Lung (tissue), 12 donors: ENCODE data around the gene IRGQ. TPM values are rescaled to one million over a fixed set of nuclear protein-coding genes. Genes with fewer than 3 reads are reported as not detected.

Experiments
- ATAC-seq: fragments of 200-7000 bp; cut with Tn5 transposase; one replicate; pipeline ENCODE4 v1.9.1; 2020; ENCODE audit warnings: moderate number of reproducible peaks; ENCODE audit not compliant: insufficient read depth, low FRiP score
- DNase-seq, 3 donors: peaks; one replicate each; pipeline ENCODE4 v3.0.0-alpha.2; 2013 to 2017
- H3K27ac ChIP-seq, 2 donors: one replicate each; pipeline ENCODE4 v1.5.1; 2013; ENCODE audit warnings: mild to moderate bottlenecking in 2 of 2, moderate library complexity in 2 of 2, control low read depth in 1 of 2, inconsistent platforms in 1 of 2, low read depth in 1 of 2, low read length in 1 of 2
- H3K27me3 ChIP-seq, 3 donors: one replicate each; pipeline ENCODE4 v1.5.1; 2013; ENCODE audit warnings: low read length in 2 of 3; ENCODE audit not compliant: control insufficient read depth in 3 of 3, insufficient read depth in 3 of 3
- H3K36me3 ChIP-seq, 4 donors: one replicate each; pipeline ENCODE4 v1.5.1; 2013; ENCODE audit warnings: low read length in 4 of 4, mild to moderate bottlenecking in 1 of 4, moderate library complexity in 1 of 4; ENCODE audit not compliant: control insufficient read depth in 4 of 4, insufficient read depth in 4 of 4
- H3K4me1 ChIP-seq, 5 donors: one replicate each; pipeline ENCODE4 v1.5.1; 2013; ENCODE audit warnings: low read length in 5 of 5, mild to moderate bottlenecking in 2 of 5, moderate library complexity in 1 of 5; ENCODE audit not compliant: control insufficient read depth in 5 of 5, insufficient read depth in 5 of 5
- H3K4me3 ChIP-seq: one replicate; pipeline ENCODE4 v1.5.1; 2013; ENCODE audit warnings: mild to moderate bottlenecking, control low read depth, moderate library complexity
- H3K9ac ChIP-seq, 2 donors: one replicate each; pipeline ENCODE4 v1.5.1; 2013; ENCODE audit warnings: low read length in 2 of 2, control low read depth in 1 of 2; ENCODE audit not compliant: insufficient read depth in 1 of 2
- H3K9me3 ChIP-seq, 4 donors: one replicate each; pipeline ENCODE4 v1.5.1; 2013; ENCODE audit warnings: low read length in 3 of 4, mild to moderate bottlenecking in 1 of 4, moderate library complexity in 1 of 4; ENCODE audit not compliant: control insufficient read depth in 4 of 4, insufficient read depth in 3 of 4
- CTCF ChIP-seq: IDR thresholded peaks from 2 replicates; pipeline ENCODE4 v1.5.1; 2012; ENCODE audit warnings: mild to moderate bottlenecking; ENCODE audit errors: control extremely low read depth, extremely low read depth
- WGBS, 2 donors: extraction: QIAGEN DNeasy Blood & Tissue Kit; methylation state at CpG; one replicate each; pipeline ENCODE4 v1.1.7; 2013; 5-methylcytosine and 5-hydroxymethylcytosine counted together
- polyA plus RNA-seq, 2 donors: library from polyadenylated mRNA; stranded (reverse); fragments of 200-250 nt; gene quantifications; one replicate each; pipeline ENCODE4 v1.2.1, GENCODE V29; 2013
- total RNA-seq, 2 donors: library from RNA; depleted of rRNA in 1 of 2; stranded (reverse); fragments of >200 nt in 1 of 2; gene quantifications; one replicate each; pipeline ENCODE4 v1.2.1, GENCODE V29; 2014 to 2021
- donor health status: control.
- donor health status: control.
- donor health status: Bipolar disorder and iron deficiency.
- donor health status: healthy.
- donor health status: DM: yes; HTN: yes; CAD: no.

Gene IRGQ
- total and polyA plus RNA-seq, 4 donors, result 3.8 to 28.3 (median 15.6) TPM

GRCh38 chr19:43639519-43640423, 43.8 kb upstream of the IRGQ start, which contains the start of gene CADM4:
Gene CADM4, minus strand, starts transcription at chr19:43639850. Its CDS starts 60 bp downstream, at chr19:43639790.
- Histone ChIP-seq H3K4me1 (peaks cover 0 to 11% (median 10%) of the 10 kb centered on the region in 5 donors), H3K27ac (no peak within 1 kb of the TSS), H3K27me3 (peaks cover 0 to 29% (median 28%) of the 10 kb centered on the region in 3 donors), H3K9me3 (no peaks in the 10 kb centered on the region), H3K4me3 (peak within 1 kb of the TSS; percentile 55), H3K36me3 (no peaks in the 10 kb centered on the region), H3K9ac (peak within 1 kb of the TSS in 1 of 2 donors; percentile 30)
- 1 to 2% methylated on average over 45 to 110 of the region's 110 CpGs for WGBS, 2 donors
- ATAC-seq (peak; percentile 62), DNase-seq (peak in 1 of 3 donors; percentile 24)
- TF ChIP-seq CTCF, result no peak

GRCh38 chr19:43638995-43639518, 43.1 kb upstream of the IRGQ start:
- TF ChIP-seq CTCF, result no peak
- Histone ChIP-seq H3K9ac (peak overlapping the region in 1 of 2 donors; percentile 30), H3K9me3 (no peaks in the 10 kb centered on the region), H3K36me3 (no peaks in the 10 kb centered on the region), H3K4me1 (peaks cover 0 to 15% (median 10%) of the 10 kb centered on the region in 5 donors), H3K4me3 (peak overlapping the region; percentile 10), H3K27me3 (peaks cover 0 to 29% (median 28%) of the 10 kb centered on the region in 3 donors), H3K27ac (no peak overlapping the region)
- DNase-seq (no peak), ATAC-seq (no peak)
- WGBS, 2 donors, result 13 to 14% methylated on average over 16 to 18 of the region's 18 CpGs

- Histone ChIP-seq H3K4me3 (no peak overlapping the region), H3K4me1 (peaks cover 0 to 15% (median 10%) of the 10 kb centered on the region in 5 donors), H3K9me3 (no peaks in the 10 kb centered on the region), H3K36me3 (no peaks in the 10 kb centered on the region), H3K27ac (no peak overlapping the region), H3K27me3 (peaks cover 0 to 29% (median 29%) of the 10 kb centered on the region in 3 donors), H3K9ac (no peak overlapping the region)
- TF ChIP-seq CTCF, result no peak
- WGBS, 2 donors, result 78 to 82% methylated on average over 13 of the region's 13 CpGs
- ATAC-seq (no peak), DNase-seq (no peak)
These were observed 42.5 kb upstream of the IRGQ start for GRCh38 chr19:43638214-43638994.
